H1 (cell line): Measurements from ENCODE around the gene MXRA8.

Source experiments
- CHD2 ChIP-seq: IDR thresholded peaks from 2 replicates; pipeline ENCODE4 v1.6.1; 2012; ENCODE audit warnings: low read length, improper control_type of control experiment
- CTCF ChIP-seq, 3 experiments: IDR thresholded peaks; 1 replicate in 2 of 3; 2 replicates in 1 of 3; pipeline versions ENCODE4 v1.5.1 to v1.6.1; 2011; ENCODE audit warnings: low read length in 3 of 3, mild to moderate bottlenecking in 3 of 3, inconsistent platforms in 2 of 3, low read depth in 1 of 3, moderate library complexity in 1 of 3; ENCODE audit not compliant: insufficient read depth in 1 of 3; ENCODE audit errors: control extremely low read depth in 1 of 3
- EP300 ChIP-seq, 2 experiments: IDR thresholded peaks; 1 replicate in 1 of 2; 2 replicates in 1 of 2; pipeline ENCODE4 v1.6.1; 2011 to 2012; ENCODE audit warnings: low read depth in 2 of 2, low read length in 2 of 2, mild to moderate bottlenecking in 2 of 2, borderline replicate concordance in 1 of 2, inconsistent platforms in 1 of 2, moderate library complexity in 1 of 2
- TCF12 ChIP-seq: IDR thresholded peaks from 2 replicates; pipeline ENCODE4 v1.6.1; 2011; ENCODE audit warnings: low read depth, mild to moderate bottlenecking, low read length

- TF ChIP-seq CTCF (IDR thresholded peaks at IDR 0.05; ENCODE audit: control extremely low read depth in 1 of 3, insufficient read depth in 1 of 3, low read depth in 1 of 3, low read length in 3 of 3) (no peak), CHD2 (no peak), EP300 (IDR thresholded peaks at IDR 0.05; ENCODE audit: borderline replicate concordance in 1 of 2, low read depth in 2 of 2, low read length in 2 of 2) (no peak), TCF12 (no peak)
Observed at GRCh38 chr1:1322418-1322817, 35.9 kb downstream of the MXRA8 start.
